ENCODE results near the gene HSPA9. TPM values are rescaled to one million over a fixed set of nuclear protein-coding genes. Genes with fewer than 3 reads are reported as not detected.
A peak's percentile ranks its signal among the peaks of the same experiment; 100 is the strongest.

The HSPA9 gene
- 276 TPM for polyA plus RNA-seq (2013, experiment 1 of 2)
- 247 TPM for polyA plus RNA-seq (2013, experiment 2 of 2)

GRCh38 chr5:138575194-138576015 lies at the start of gene HSPA9:
TSS of gene HSPA9 (minus strand) at chr5:138575401. CDS start at chr5:138575318, 83 bp downstream.
- H3K4me1 ChIP-seq (ENCODE audit: insufficient read depth, low read length), result peaks cover 6% of the 10 kb centered on the region; the same call in 1 of the 2 replicates
- peaks cover 38% of the 10 kb centered on the region for H3K36me3 ChIP-seq (ENCODE audit: insufficient read depth, low read length)
- peak within 1 kb of the TSS; percentile 89 for H3K4me3 ChIP-seq (ENCODE audit: low read length)
- no peaks in the 10 kb centered on the region for H3K27me3 ChIP-seq (ENCODE audit: insufficient read depth, low read length)
- peak within 1 kb of the TSS; percentile 98 for H3K9ac ChIP-seq (ENCODE audit: low read depth, low read length)
- peak within 1 kb of the TSS; percentile 99 for H3K27ac ChIP-seq (ENCODE audit: low read depth, low read length)
- H3K9me3 ChIP-seq (ENCODE audit: insufficient read depth, low read depth, low read length), result no peaks in the 10 kb centered on the region
- 1% methylated on average over 73 of the region's 73 CpGs for WGBS

- no peaks in the 10 kb centered on the region for H3K36me3 ChIP-seq (ENCODE audit: insufficient read depth, low read length)
- H3K27me3 ChIP-seq (ENCODE audit: insufficient read depth, low read length), result no peaks in the 10 kb centered on the region
- H3K9me3 ChIP-seq (ENCODE audit: insufficient read depth, low read depth, low read length), result no peaks in the 10 kb centered on the region
- 89% methylated on average over 4 of the region's 4 CpGs for WGBS
- H3K4me1 ChIP-seq (ENCODE audit: insufficient read depth, low read length), result peaks cover 7% of the 10 kb centered on the region
- H3K9ac ChIP-seq (ENCODE audit: low read depth, low read length), result no peak overlapping the region
- H3K27ac ChIP-seq (ENCODE audit: low read depth, low read length), result no peak overlapping the region
- no peak overlapping the region for H3K4me3 ChIP-seq (ENCODE audit: low read length)
Observed at GRCh38 chr5:138623053-138623452, 47.9 kb upstream of the HSPA9 start.

- Histone ChIP-seq H3K27me3 (ENCODE audit: insufficient read depth, low read length) (no peaks in the 10 kb centered on the region), H3K36me3 (ENCODE audit: insufficient read depth, low read length) (no peaks in the 10 kb centered on the region), H3K9me3 (ENCODE audit: insufficient read depth, low read depth, low read length) (no peaks in the 10 kb centered on the region), H3K9ac (ENCODE audit: low read depth, low read length) (no peak overlapping the region), H3K4me3 (ENCODE audit: low read length) (no peak overlapping the region), H3K4me1 (ENCODE audit: insufficient read depth, low read length) (peaks cover 7% of the 10 kb centered on the region), H3K27ac (ENCODE audit: low read depth, low read length) (no peak overlapping the region)
- WGBS, result 62% methylated on average over 4 of the region's 4 CpGs
Observed at GRCh38 chr5:138622051-138622450, 46.9 kb upstream of the HSPA9 start.

- H3K4me1 ChIP-seq (ENCODE audit: insufficient read depth, low read length), result peaks cover 7% of the 10 kb centered on the region
- H3K9me3 ChIP-seq (ENCODE audit: insufficient read depth, low read depth, low read length), result no peaks in the 10 kb centered on the region
- H3K27ac ChIP-seq (ENCODE audit: low read depth, low read length), result no peak overlapping the region
- no peak overlapping the region for H3K9ac ChIP-seq (ENCODE audit: low read depth, low read length)
- H3K27me3 ChIP-seq (ENCODE audit: insufficient read depth, low read length), result no peaks in the 10 kb centered on the region
- no peaks in the 10 kb centered on the region for H3K36me3 ChIP-seq (ENCODE audit: insufficient read depth, low read length)
- no peak overlapping the region for H3K4me3 ChIP-seq (ENCODE audit: low read length)
- WGBS, result 84% methylated on average over 4 of the region's 4 CpGs
Observed at GRCh38 chr5:138620663-138621224, 45.5 kb upstream of the HSPA9 start.

- Histone ChIP-seq H3K27ac (ENCODE audit: low read depth, low read length) (no peak overlapping the region), H3K27me3 (ENCODE audit: insufficient read depth, low read length) (no peaks in the 10 kb centered on the region), H3K4me3 (ENCODE audit: low read length) (no peak overlapping the region), H3K36me3 (ENCODE audit: insufficient read depth, low read length) (no peaks in the 10 kb centered on the region), H3K4me1 (ENCODE audit: insufficient read depth, low read length) (peaks cover 5% of the 10 kb centered on the region; the same call in 1 of the 2 replicates), H3K9ac (ENCODE audit: low read depth, low read length) (no peak overlapping the region), H3K9me3 (ENCODE audit: insufficient read depth, low read depth, low read length) (no peaks in the 10 kb centered on the region)
- WGBS, result 92% methylated on average over 4 of the region's 5 CpGs
Observed at GRCh38 chr5:138616508-138616907, 41.3 kb upstream of the HSPA9 start.

GRCh38 chr5:138615461-138615860 lies 40.3 kb upstream of the HSPA9 start:
- peaks cover 12% of the 10 kb centered on the region; the same call in 1 of the 2 replicates for H3K4me1 ChIP-seq (ENCODE audit: insufficient read depth, low read length)
- H3K27me3 ChIP-seq (ENCODE audit: insufficient read depth, low read length), result no peaks in the 10 kb centered on the region
- no peak overlapping the region for H3K4me3 ChIP-seq (ENCODE audit: low read length)
- no peaks in the 10 kb centered on the region for H3K9me3 ChIP-seq (ENCODE audit: insufficient read depth, low read depth, low read length)
- no peaks in the 10 kb centered on the region for H3K36me3 ChIP-seq (ENCODE audit: insufficient read depth, low read length)
- H3K9ac ChIP-seq (ENCODE audit: low read depth, low read length), result no peak overlapping the region
- H3K27ac ChIP-seq (ENCODE audit: low read depth, low read length), result no peak overlapping the region
- WGBS, result 87% methylated on average over 3 of the region's 3 CpGs

- Histone ChIP-seq H3K36me3 (ENCODE audit: insufficient read depth, low read length) (no peaks in the 10 kb centered on the region), H3K4me3 (ENCODE audit: low read length) (peak overlapping the region; percentile 61), H3K9ac (ENCODE audit: low read depth, low read length) (peak overlapping the region; percentile 61)
Observed at GRCh38 chr5:138611678-138612218, 36.5 kb upstream of the HSPA9 start.

GRCh38 chr5:138610918-138611677 lies 35.9 kb upstream of the HSPA9 start:
- H3K27ac ChIP-seq (ENCODE audit: low read depth, low read length), result peak overlapping the region; percentile 39; the same call in 1 of the 2 replicates
- H3K36me3 ChIP-seq (ENCODE audit: insufficient read depth, low read length), result no peaks in the 10 kb centered on the region
- H3K9me3 ChIP-seq (ENCODE audit: insufficient read depth, low read depth, low read length), result no peaks in the 10 kb centered on the region
- peak overlapping the region; percentile 61 for H3K9ac ChIP-seq (ENCODE audit: low read depth, low read length)
- H3K4me1 ChIP-seq (ENCODE audit: insufficient read depth, low read length), result peaks cover 24% of the 10 kb centered on the region
- H3K4me3 ChIP-seq (ENCODE audit: low read length), result peak overlapping the region; percentile 61
- WGBS, result 6% methylated on average over 12 of the region's 16 CpGs
- H3K27me3 ChIP-seq (ENCODE audit: insufficient read depth, low read length), result no peaks in the 10 kb centered on the region

More at GRCh38 chr5:138611678-138612218, 36.5 kb upstream of the HSPA9 start:
- H3K9me3 ChIP-seq (ENCODE audit: insufficient read depth, low read depth, low read length), result no peaks in the 10 kb centered on the region
- H3K27ac ChIP-seq (ENCODE audit: low read depth, low read length), result no peak overlapping the region
- peaks cover 24% of the 10 kb centered on the region for H3K4me1 ChIP-seq (ENCODE audit: insufficient read depth, low read length)
- WGBS, result 62% methylated on average over 5 of the region's 5 CpGs
- no peaks in the 10 kb centered on the region for H3K27me3 ChIP-seq (ENCODE audit: insufficient read depth, low read length)

GRCh38 chr5:138610415-138610917 lies 35.3 kb upstream of the HSPA9 start:
- peak overlapping the region; percentile 61; the same call in 1 of the 2 replicates for H3K9ac ChIP-seq (ENCODE audit: low read depth, low read length)

GRCh38 chr5:138606378-138607064 lies 31.3 kb upstream of the HSPA9 start:
- Histone ChIP-seq H3K9me3 (ENCODE audit: insufficient read depth, low read depth, low read length) (no peaks in the 10 kb centered on the region), H3K27me3 (ENCODE audit: insufficient read depth, low read length) (no peaks in the 10 kb centered on the region), H3K27ac (ENCODE audit: low read depth, low read length) (no peak overlapping the region), H3K9ac (ENCODE audit: low read depth, low read length) (no peak overlapping the region), H3K36me3 (ENCODE audit: insufficient read depth, low read length) (no peaks in the 10 kb centered on the region), H3K4me3 (ENCODE audit: low read length) (no peak overlapping the region), H3K4me1 (ENCODE audit: insufficient read depth, low read length) (peaks cover 20% of the 10 kb centered on the region)
- 82% methylated on average over 6 of the region's 6 CpGs for WGBS

More at GRCh38 chr5:138610415-138610917, 35.3 kb upstream of the HSPA9 start:
- Histone ChIP-seq H3K36me3 (ENCODE audit: insufficient read depth, low read length) (no peaks in the 10 kb centered on the region), H3K9me3 (ENCODE audit: insufficient read depth, low read depth, low read length) (no peaks in the 10 kb centered on the region), H3K27me3 (ENCODE audit: insufficient read depth, low read length) (no peaks in the 10 kb centered on the region), H3K4me3 (ENCODE audit: low read length) (peak overlapping the region; percentile 61), H3K27ac (ENCODE audit: low read depth, low read length) (peak overlapping the region; percentile 39; the same call in 1 of the 2 replicates), H3K4me1 (ENCODE audit: insufficient read depth, low read length) (peaks cover 24% of the 10 kb centered on the region)
- WGBS, result 10% methylated on average over 10 of the region's 10 CpGs
